Right lobe of liver (tissue), 6 donors: ENCODE results near the gene DECR2. TPM values are rescaled to one million over a fixed set of nuclear protein-coding genes. Genes with fewer than 3 reads are reported as not detected.
"Not testable (repeated sequence)": the region's sequence is repeated elsewhere in the genome, so short reads cannot be mapped to it uniquely, and the experiment has no call there.

Source experiments
- ATAC-seq, 4 donors: fragments of 200-7000 bp; cut with Tn5 transposase; one replicate each; pipeline ENCODE4 v1.9.1; 2020; ENCODE audit warnings: mild to moderate bottlenecking in 4 of 4, moderate library complexity in 4 of 4
- DNase-seq, 3 donors: peaks; one replicate each; pipeline ENCODE4 v3.0.0-alpha.2; 2020
- H3K27ac ChIP-seq, 3 donors: fragments of 200-600 bp; one replicate each; pipeline ENCODE4 v1.8.0; 2022
- H3K27me3 ChIP-seq, 2 donors: fragments of 200-600 bp; one replicate each; pipeline ENCODE4 v1.8.0; 2022
- H3K36me3 ChIP-seq, 4 donors: fragments of 200-600 bp; sonication (generic) in 1 of 4; one replicate each; pipeline versions ENCODE4 v1.5.1 to v1.8.0; 2017 to 2022; ENCODE audit warnings: control low read depth in 1 of 4
- H3K4me1 ChIP-seq, 4 donors: fragments of 200-600 bp; sonication (generic) in 1 of 4; one replicate each; pipeline versions ENCODE4 v1.5.1 to v1.8.0; 2017 to 2022; ENCODE audit warnings: control low read depth in 1 of 4
- H3K4me3 ChIP-seq, 3 donors: fragments of 200-600 bp; one replicate each; pipeline ENCODE4 v1.8.0; 2022
- H3K9me3 ChIP-seq, 4 donors: fragments of 200-600 bp; sonication (generic) in 1 of 4; one replicate each; pipeline versions ENCODE4 v1.5.1 to v1.8.0; 2017 to 2022; ENCODE audit warnings: control low read depth in 1 of 4
- POLR2A ChIP-seq: fragments of 450-650 bp; IDR thresholded peaks from one replicate; pipeline ENCODE4 v1.6.1; 2017; ENCODE audit warnings: antibody characterized with exemption, mild to moderate bottlenecking
- WGBS: methylation state at CpG from one replicate; pipeline ENCODE4 v1.1.6; 2018; ENCODE audit warnings: low coverage, low lambda C conversion rate; ENCODE audit not compliant: insufficient coverage; ENCODE audit errors: missing lambda C conversion rate; 5-methylcytosine and 5-hydroxymethylcytosine counted together
- intact Hi-C, 2 donors: fragments of 100-400 bp; cut with DNase I; formaldehyde crosslinking; loops; one replicate each; pipeline versions ENCODE4 v1.11.2 to v1.14.1; 2022
- total RNA-seq, 6 experiments: library from RNA; depleted of rRNA in 2 of 6; stranded (reverse); fragments of >200 nt in 2 of 6; fragmentation: NEBNext Ultra II Directional in 3 of 6; extraction: Animal tissue kit (Norgen Biotek cat#: 25700) in 3 of 6; gene quantifications; one replicate each; pipeline versions ENCODE4 v1.1.0 to v1.2.4, GENCODE V29; 2016 to 2023
- TF ChIP-seq, protein P1 (sequence below), 4 donors: fragments of 200-600 bp in 3 of 4; fragments of 450-650 bp in 1 of 4; IDR thresholded peaks; one replicate each; pipeline versions ENCODE4 v1.5.1 to v1.8.0; 2016 to 2022; ENCODE audit warnings: antibody characterized with exemption in 4 of 4, mild to moderate bottlenecking in 2 of 4
- donor health status: DM: no; HTN: yes; CAD: no.
- donor health status: DM: no; HTN: no; CAD: no.
- donor health status: DM: no; HTN: no; CAD: no.
- donor health status: DM: no; HTN: yes; CAD: no.
- donor health status: DM: no; HTN: yes; CAD: no.

The DECR2 gene
- total RNA-seq, 6 experiments from 2014 or later, result 73.6 to 169 (median 97.0) TPM

GRCh38 chr16:375927-376816 is 25.5 kb upstream of the DECR2 start:
- DNase-seq (peak in 2 of 3 donors; percentile 21 to 50), ATAC-seq (no peak)
- no peak overlapping the region for H3K4me3 ChIP-seq
- WGBS, result no CpG with 5 or more reads among the region's 44 CpGs
- H3K9me3 ChIP-seq, result no peaks in the 10 kb centered on the region
- no peak overlapping the region for H3K27ac ChIP-seq
- no peaks in the 10 kb centered on the region for H3K4me1 ChIP-seq
- no peaks in the 10 kb centered on the region for H3K27me3 ChIP-seq
- H3K36me3 ChIP-seq, result peaks cover 0 to 11% (median 0%) of the 10 kb centered on the region in 4 donors
- intact Hi-C loops, result no loop called here
- TF ChIP-seq POLR2A, result no peak
- TF ChIP-seq, protein P1, sequence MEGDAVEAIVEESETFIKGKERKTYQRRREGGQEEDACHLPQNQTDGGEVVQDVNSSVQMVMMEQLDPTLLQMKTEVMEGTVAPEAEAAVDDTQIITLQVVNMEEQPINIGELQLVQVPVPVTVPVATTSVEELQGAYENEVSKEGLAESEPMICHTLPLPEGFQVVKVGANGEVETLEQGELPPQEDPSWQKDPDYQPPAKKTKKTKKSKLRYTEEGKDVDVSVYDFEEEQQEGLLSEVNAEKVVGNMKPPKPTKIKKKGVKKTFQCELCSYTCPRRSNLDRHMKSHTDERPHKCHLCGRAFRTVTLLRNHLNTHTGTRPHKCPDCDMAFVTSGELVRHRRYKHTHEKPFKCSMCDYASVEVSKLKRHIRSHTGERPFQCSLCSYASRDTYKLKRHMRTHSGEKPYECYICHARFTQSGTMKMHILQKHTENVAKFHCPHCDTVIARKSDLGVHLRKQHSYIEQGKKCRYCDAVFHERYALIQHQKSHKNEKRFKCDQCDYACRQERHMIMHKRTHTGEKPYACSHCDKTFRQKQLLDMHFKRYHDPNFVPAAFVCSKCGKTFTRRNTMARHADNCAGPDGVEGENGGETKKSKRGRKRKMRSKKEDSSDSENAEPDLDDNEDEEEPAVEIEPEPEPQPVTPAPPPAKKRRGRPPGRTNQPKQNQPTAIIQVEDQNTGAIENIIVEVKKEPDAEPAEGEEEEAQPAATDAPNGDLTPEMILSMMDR (IDR thresholded peaks at IDR 0.05), result no peak

GRCh38 chr16:376817-377418 is 24.8 kb upstream of the DECR2 start:
- intact Hi-C loops, result no loop called here
- Histone ChIP-seq H3K4me3 (no peak overlapping the region), H3K4me1 (no peaks in the 10 kb centered on the region), H3K9me3 (no peaks in the 10 kb centered on the region), H3K27ac (no peak overlapping the region), H3K27me3 (no peaks in the 10 kb centered on the region), H3K36me3 (peaks cover 0 to 11% (median 0%) of the 10 kb centered on the region in 4 donors)
- TF ChIP-seq, protein P1 (IDR thresholded peaks at IDR 0.05), result no peak
- no peak for TF ChIP-seq POLR2A
- DNase-seq (peak in 2 of 3 donors; percentile 19 to 49), ATAC-seq (no peak)
- WGBS, result 87% methylated on average over 3 of the region's 26 CpGs

- Histone ChIP-seq H3K27ac (no peak overlapping the region), H3K4me3 (no peak overlapping the region), H3K4me1 (no peaks in the 10 kb centered on the region), H3K9me3 (no peaks in the 10 kb centered on the region), H3K27me3 (no peaks in the 10 kb centered on the region), H3K36me3 (peaks cover 0 to 11% (median 0%) of the 10 kb centered on the region in 4 donors)
- 83% methylated on average over 7 of the region's 42 CpGs for WGBS
- ATAC-seq, result no peak
- no peak for TF ChIP-seq POLR2A
- TF ChIP-seq, protein P1 (IDR thresholded peaks at IDR 0.05), result no peak
- DNase-seq, result peak in 1 of 3 donors; percentile 24
- intact Hi-C loops, result no loop called here
Observed at GRCh38 chr16:377419-377951, 24.2 kb upstream of the DECR2 start.

GRCh38 chr16:378113-378820 is 23.4 kb upstream of the DECR2 start:
- 82% methylated on average over 22 of the region's 36 CpGs for WGBS
- H3K27me3 ChIP-seq, H3K4me3 ChIP-seq, H3K4me1 ChIP-seq, H3K36me3 ChIP-seq, H3K9me3 ChIP-seq, DNase-seq, ATAC-seq, intact Hi-C loops, H3K27ac ChIP-seq: not testable (repeated sequence)
